Neural cell (in vitro differentiated cells): Measurements from ENCODE around the gene SDK2.

Experiments used
- CTCF ChIP-seq: fragments of 450-650 bp; IDR thresholded peaks from 2 replicates; pipeline ENCODE4 v1.5.1; 2014; ENCODE audit warnings: antibody characterized with exemption, mild to moderate bottlenecking, moderate library complexity; ENCODE audit not compliant: poor library complexity, severe bottlenecking
- EZH2 ChIP-seq: fragments of 200-600, 300-800 bp; shearing (Covaris generic), sonication (generic); IDR thresholded peaks from 2 replicates; pipeline ENCODE4 v1.6.1; 2014; ENCODE audit warnings: antibody characterized with exemption, low read length, borderline replicate concordance, mild to moderate bottlenecking; ENCODE audit not compliant: insufficient read depth, poor library complexity, severe bottlenecking
- POLR2AphosphoS5 ChIP-seq: IDR thresholded peaks from 2 replicates; pipeline ENCODE4 v1.6.1; 2012
- RAD21 ChIP-seq: fragments of 450-650 bp; conservative IDR thresholded peaks from 2 replicates; pipeline ENCODE4 v1.6.1; 2014; ENCODE audit warnings: antibody characterized with exemption, mild to moderate bottlenecking, moderate library complexity
- REST ChIP-seq: IDR thresholded peaks from 2 replicates; pipeline ENCODE4 v1.6.1; 2012; ENCODE audit warnings: borderline replicate concordance
- TAF1 ChIP-seq: IDR thresholded peaks from 2 replicates; pipeline ENCODE4 v1.6.1; 2012; ENCODE audit warnings: low read depth

GRCh38 chr17:73526952-73527351 is 117.3 kb downstream of the SDK2 start:
- TF ChIP-seq EZH2 (no peak), CTCF (no peak), REST (no peak), RAD21 (no peak), TAF1 (no peak), POLR2AphosphoS5 (no peak)
